Bronchial epithelial cell (primary cell): ENCODE results near the gene ASXL2. TPM values are rescaled to one million over a fixed set of nuclear protein-coding genes. Genes with fewer than 3 reads are reported as not detected.

Experiments
- DNase-seq: peaks from one replicate; pipeline ENCODE4 v3.0.0-alpha.2; 2010; ENCODE audit warnings: low read depth
- FAIRE-seq: peaks from 2 replicates; lab custom pipeline; 2011; peaks lifted over from hg19 to GRCh38; lab: Jason Lieb, UNC
- H3K27me3 ChIP-seq: 2 replicates; pipeline ENCODE4 v1.5.1; 2011; ENCODE audit warnings: low read length; ENCODE audit not compliant: control insufficient read depth, insufficient read depth
- H3K36me3 ChIP-seq: 2 replicates; pipeline ENCODE4 v1.5.1; 2011; ENCODE audit warnings: low read length; ENCODE audit not compliant: control insufficient read depth, insufficient read depth
- H3K4me3 ChIP-seq: 2 replicates; pipeline ENCODE4 v1.5.1; 2011; ENCODE audit warnings: mild to moderate bottlenecking, low read depth, low read length, control low read depth
- CTCF ChIP-seq: IDR thresholded peaks from 2 replicates; pipeline ENCODE4 v1.5.1; 2011; ENCODE audit warnings: mild to moderate bottlenecking, moderate library complexity, low read length, control low read depth, inconsistent platforms; ENCODE audit not compliant: insufficient read depth, severe bottlenecking
- total RNA-seq: library from RNA; depleted of rRNA; stranded (reverse); fragments of >200 nt; gene quantifications from 2 replicates; pipeline ENCODE4 v1.2.1, GENCODE V29; 2014

The ASXL2 gene
- total RNA-seq, 1 donor from 2014 or later, result 4.2 TPM

- Histone ChIP-seq H3K27me3 (no peaks in the 10 kb centered on the region), H3K4me3 (no peak overlapping the region), H3K36me3 (no peaks in the 10 kb centered on the region)
- no peak for FAIRE-seq
- DNase-seq, result no peak
- no peak for TF ChIP-seq CTCF
These were observed 68.6 kb downstream of the ASXL2 start for GRCh38 chr2:25809646-25810045.

GRCh38 chr2:25808006-25808383, 70.3 kb downstream of the ASXL2 start:
- Histone ChIP-seq H3K27me3 (no peaks in the 10 kb centered on the region), H3K36me3 (peaks cover 2% of the 10 kb centered on the region), H3K4me3 (no peak overlapping the region)
- no peak for TF ChIP-seq CTCF
- FAIRE-seq, result no peak
- peak; percentile 31 for DNase-seq

- peaks cover 2% of the 10 kb centered on the region for H3K36me3 ChIP-seq
- FAIRE-seq, result no peak
- no peak for TF ChIP-seq CTCF
- DNase-seq, result no peak
- no peaks in the 10 kb centered on the region for H3K27me3 ChIP-seq
- no peak overlapping the region for H3K4me3 ChIP-seq
These were observed 71.3 kb downstream of the ASXL2 start for GRCh38 chr2:25806941-25807340.

- DNase-seq (peak; percentile 26), FAIRE-seq (no peak)
- TF ChIP-seq CTCF, result no peak
These were observed 72.3 kb downstream of the ASXL2 start for GRCh38 chr2:25805987-25806386.

GRCh38 chr2:25804338-25804737, 73.9 kb downstream of the ASXL2 start:
- FAIRE-seq, result no peak
- H3K4me3 ChIP-seq, result no peak overlapping the region
- DNase-seq, result no peak
- TF ChIP-seq CTCF, result no peak
- no peaks in the 10 kb centered on the region for H3K27me3 ChIP-seq
- peaks cover 3% of the 10 kb centered on the region for H3K36me3 ChIP-seq

More at GRCh38 chr2:25805987-25806386, 72.3 kb downstream of the ASXL2 start:
- Histone ChIP-seq H3K27me3 (no peaks in the 10 kb centered on the region), H3K36me3 (peaks cover 3% of the 10 kb centered on the region), H3K4me3 (no peak overlapping the region)

- Histone ChIP-seq H3K36me3 (peaks cover 4% of the 10 kb centered on the region), H3K27me3 (no peaks in the 10 kb centered on the region), H3K4me3 (no peak overlapping the region)
- no peak for DNase-seq
- FAIRE-seq, result no peak
- no peak for TF ChIP-seq CTCF
These were observed 79.0 kb downstream of the ASXL2 start for GRCh38 chr2:25799301-25799700.
